Measurements from ENCODE around the gene VSTM2A. TPM values are rescaled to one million over a fixed set of nuclear protein-coding genes. Genes with fewer than 3 reads are reported as not detected.

VSTM2A gene, protein sequence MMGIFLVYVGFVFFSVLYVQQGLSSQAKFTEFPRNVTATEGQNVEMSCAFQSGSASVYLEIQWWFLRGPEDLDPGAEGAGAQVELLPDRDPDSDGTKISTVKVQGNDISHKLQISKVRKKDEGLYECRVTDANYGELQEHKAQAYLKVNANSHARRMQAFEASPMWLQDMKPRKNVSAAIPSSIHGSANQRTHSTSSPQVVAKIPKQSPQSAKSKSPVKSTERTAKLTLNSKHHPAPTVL
- total RNA-seq: not detected in 2 replicates

DNA sequence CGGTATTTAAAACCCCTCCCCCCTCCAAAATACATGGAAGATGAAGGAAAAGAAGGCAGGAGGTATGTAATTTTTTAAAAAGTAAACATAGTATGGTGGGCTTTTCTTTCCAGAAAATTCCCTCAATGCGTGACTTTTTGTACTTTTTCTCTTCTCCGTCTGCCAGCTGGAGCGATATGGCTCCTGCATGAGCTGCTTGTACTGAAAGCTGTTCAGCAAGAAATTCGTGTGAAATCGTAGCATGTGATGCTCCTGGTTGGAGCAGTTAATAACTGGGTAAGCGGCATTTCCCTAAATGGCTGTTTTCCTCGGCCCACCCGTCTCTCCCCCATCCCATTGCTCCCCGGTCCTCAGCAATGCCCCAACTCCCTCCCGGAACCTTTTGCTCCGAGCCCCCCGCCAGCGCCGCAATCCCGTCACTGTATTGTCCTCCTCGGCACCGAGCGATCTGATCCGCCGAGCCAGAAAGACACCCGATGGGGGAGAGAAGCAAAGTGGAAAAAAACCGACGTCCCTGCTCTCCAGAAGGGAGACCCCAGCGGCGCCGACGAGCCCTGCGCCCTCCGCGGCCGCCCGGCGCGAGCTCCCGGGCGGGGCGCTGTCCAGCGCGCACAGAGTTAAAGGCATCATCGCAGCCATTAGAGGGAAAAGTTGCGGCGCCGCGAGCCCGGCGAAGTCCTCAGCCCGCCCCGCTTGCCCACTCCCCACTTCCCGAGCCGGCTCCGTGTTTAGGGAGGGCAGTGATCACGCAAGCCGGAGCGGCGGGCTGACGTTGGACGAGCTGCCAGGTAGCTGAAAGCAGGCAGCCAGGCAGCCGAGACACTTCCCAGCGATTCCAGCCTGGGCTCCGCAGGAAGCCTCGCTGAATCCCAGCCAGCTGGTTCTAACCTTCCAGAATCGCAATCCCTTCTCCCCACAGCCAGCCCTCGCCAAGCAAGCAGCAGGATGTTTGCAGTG, at the start of gene VSTM2A:
Gene VSTM2A, plus strand, starts transcription at position 707 of the 957 bp plus-strand sequence. CDS start 356 bp downstream, outside the sequence.

Small RNA genes lying within 50 kb of the gene (small RNA-seq; reads per million reads assigned to genes)
- not detected for gene RNU6-1125P

Other genes starting within 250 kb of the VSTM2A start
- gene SEC61G, start 216.8 kb downstream of the VSTM2A start, total RNA-seq: 421 and 465 TPM in 2 replicates